ENCODE data around the gene DUSP16.

The DUSP16 gene

GRCh38 chr12:12442548-12443071, 120.1 kb downstream of the DUSP16 start:
- Histone ChIP-seq H2AFZ (ENCODE audit: low read length) (no peak overlapping the region), H3K4me2 (ENCODE audit: low read depth, low read length) (no peak overlapping the region), H4K20me1 (ENCODE audit: insufficient read depth, low read length) (no peaks in the 10 kb centered on the region), H3K27ac (ENCODE audit: low read length) (no peak overlapping the region), H3K79me2 (ENCODE audit: low read length) (no peaks in the 10 kb centered on the region), H3K4me1 (ENCODE audit: low read length) (no peaks in the 10 kb centered on the region), H3K27me3 (replicated peaks; ENCODE audit: insufficient read depth, low read length) (no peaks in the 10 kb centered on the region), H3K36me3 (replicated peaks; ENCODE audit: insufficient read depth, low read length) (no peaks in the 10 kb centered on the region), H3K9ac (ENCODE audit: low read length) (no peak overlapping the region), H3K4me3 (ENCODE audit: low read length) (no peak overlapping the region), H3K9me3 (replicated peaks; ENCODE audit: insufficient read depth, low read length) (no peaks in the 10 kb centered on the region), H3F3A (ENCODE audit: insufficient read depth, low read length) (no peaks in the 10 kb centered on the region), H3K9me2 (replicated peaks; ENCODE audit: insufficient read depth, low read length) (no peaks in the 10 kb centered on the region)
- DNase-seq, result no peak
- TF ChIP-seq CTCF (IDR thresholded peaks at IDR 0.05; ENCODE audit: low read length) (no peak), EZH2phosphoT487 (IDR thresholded peaks at IDR 0.05; ENCODE audit: low read length) (no peak), EZH2 (optimal IDR thresholded peaks at IDR 0.05; ENCODE audit: low read depth, low read length) (no peak)

DNA sequence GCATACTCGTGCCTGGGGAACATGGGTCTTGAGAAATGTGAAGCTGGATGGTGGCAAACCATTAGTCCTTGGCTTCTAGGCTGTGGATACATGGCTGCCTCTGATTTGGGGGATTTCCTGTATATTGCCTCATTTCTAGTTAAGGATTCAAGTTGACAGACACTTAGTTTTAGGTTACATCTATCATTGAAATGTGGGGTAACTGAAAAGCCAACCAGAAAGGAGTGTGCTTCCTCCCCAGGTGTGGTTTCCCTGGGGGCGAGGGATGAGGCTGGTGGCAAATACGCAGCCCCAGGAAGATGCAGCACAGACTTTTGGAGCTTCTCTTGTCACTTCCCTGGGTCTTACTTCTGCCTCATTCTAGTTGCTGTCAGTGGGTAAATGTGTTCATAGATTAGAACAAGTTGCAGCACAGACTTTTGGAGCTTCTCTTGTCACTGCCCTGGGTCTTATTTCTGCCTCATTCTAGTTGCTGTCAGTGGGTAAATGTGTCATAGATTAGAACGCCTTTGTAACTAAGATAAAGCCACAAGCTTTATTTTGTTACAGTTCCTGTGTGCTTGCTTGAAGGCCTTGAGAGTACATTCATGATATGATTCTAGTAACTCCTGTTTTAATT, 120.7 kb downstream of the DUSP16 start:
- TF ChIP-seq EZH2 (optimal IDR thresholded peaks at IDR 0.05; ENCODE audit: low read depth, low read length), result no peak
- TF ChIP-seq CTCF (IDR thresholded peaks at IDR 0.05; ENCODE audit: low read length), result no peak
- no peak for TF ChIP-seq EZH2phosphoT487 (IDR thresholded peaks at IDR 0.05; ENCODE audit: low read length)
- Histone ChIP-seq H3K4me2 (ENCODE audit: low read depth, low read length) (no peak overlapping the region), H3K36me3 (replicated peaks; ENCODE audit: insufficient read depth, low read length) (no peaks in the 10 kb centered on the region), H4K20me1 (ENCODE audit: insufficient read depth, low read length) (no peaks in the 10 kb centered on the region), H3K9me2 (replicated peaks; ENCODE audit: insufficient read depth, low read length) (no peaks in the 10 kb centered on the region), H3K9ac (ENCODE audit: low read length) (no peak overlapping the region), H3K27me3 (replicated peaks; ENCODE audit: insufficient read depth, low read length) (no peaks in the 10 kb centered on the region), H3K4me1 (ENCODE audit: low read length) (no peaks in the 10 kb centered on the region), H3K27ac (ENCODE audit: low read length) (no peak overlapping the region), H3K9me3 (replicated peaks; ENCODE audit: insufficient read depth, low read length) (no peaks in the 10 kb centered on the region), H2AFZ (ENCODE audit: low read length) (no peak overlapping the region), H3K4me3 (ENCODE audit: low read length) (no peak overlapping the region), H3F3A (ENCODE audit: insufficient read depth, low read length) (no peaks in the 10 kb centered on the region), H3K79me2 (ENCODE audit: low read length) (no peaks in the 10 kb centered on the region)
- DNase-seq, result no peak

GRCh38 chr12:12441429-12441807, 121.2 kb downstream of the DUSP16 start:
- TF ChIP-seq CTCF (IDR thresholded peaks at IDR 0.05; ENCODE audit: low read length), result no peak
- no peak for TF ChIP-seq EZH2 (optimal IDR thresholded peaks at IDR 0.05; ENCODE audit: low read depth, low read length)
- TF ChIP-seq EZH2phosphoT487 (IDR thresholded peaks at IDR 0.05; ENCODE audit: low read length), result no peak
- Histone ChIP-seq H3K4me1 (ENCODE audit: low read length) (no peaks in the 10 kb centered on the region), H3K4me2 (ENCODE audit: low read depth, low read length) (no peak overlapping the region), H3K9me3 (replicated peaks; ENCODE audit: insufficient read depth, low read length) (no peaks in the 10 kb centered on the region), H3K4me3 (ENCODE audit: low read length) (no peak overlapping the region), H3K9me2 (replicated peaks; ENCODE audit: insufficient read depth, low read length) (no peaks in the 10 kb centered on the region), H3K27me3 (replicated peaks; ENCODE audit: insufficient read depth, low read length) (no peaks in the 10 kb centered on the region), H2AFZ (ENCODE audit: low read length) (no peak overlapping the region), H3K27ac (ENCODE audit: low read length) (no peak overlapping the region), H3K36me3 (replicated peaks; ENCODE audit: insufficient read depth, low read length) (no peaks in the 10 kb centered on the region), H3K79me2 (ENCODE audit: low read length) (no peaks in the 10 kb centered on the region), H3F3A (ENCODE audit: insufficient read depth, low read length) (no peaks in the 10 kb centered on the region), H4K20me1 (ENCODE audit: insufficient read depth, low read length) (no peaks in the 10 kb centered on the region), H3K9ac (ENCODE audit: low read length) (no peak overlapping the region)
- DNase-seq, result no peak

Data from MM.1S (cell line).